K562 (cell line): Measurements from ENCODE around the gene CSKMT. TPM values are rescaled to one million over a fixed set of nuclear protein-coding genes. Genes with fewer than 3 reads are reported as not detected.
A peak's percentile ranks its signal among the peaks of the same experiment; 100 is the strongest.

ENCODE experiments used
- BRCA1 ChIP-seq, 2 experiments: fragments of 450-650 bp in 1 of 2; sonication (generic) in 1 of 2; formaldehyde crosslinking in 1 of 2; IDR thresholded peaks; 2 replicates each; pipeline versions ENCODE4 v1.5.0 to v1.6.1; 2017 to 2020; ENCODE audit warnings: mild to moderate bottlenecking in 1 of 2, missing genetic modification reagents in 1 of 2
- CCAR2 ChIP-seq: fragments of 200-400 bp; formaldehyde crosslinking; IDR thresholded peaks from 2 replicates; pipeline ENCODE4 v1.6.1; 2017; ENCODE audit warnings: mild to moderate bottlenecking, low read depth, low read length
- COPS2 ChIP-seq: fragments of 450-650 bp; conservative IDR thresholded peaks from 2 replicates; pipeline ENCODE4 v1.6.1; 2016; ENCODE audit warnings: mild to moderate bottlenecking, moderate library complexity
- FOXA1 ChIP-seq: fragments of 450-650 bp; IDR thresholded peaks from 2 replicates; pipeline ENCODE4 v1.6.1; 2016; ENCODE audit warnings: mild to moderate bottlenecking, borderline replicate concordance
- HMGN3 ChIP-seq: IDR thresholded peaks from 2 replicates; pipeline ENCODE4 v1.6.1; 2011; ENCODE audit warnings: borderline replicate concordance, low read depth, mild to moderate bottlenecking, mixed read lengths, low read length; ENCODE audit not compliant: insufficient read length; ENCODE audit errors: extremely low read depth
- KAT8 ChIP-seq: fragments of 450-650 bp; IDR thresholded peaks from 2 replicates; pipeline ENCODE4 v1.6.1; 2016; ENCODE audit warnings: low read depth, mild to moderate bottlenecking
- KDM2B ChIP-seq: fragments of 250-450 bp; sonication (Bioruptor Pico); IDR thresholded peaks from 2 replicates; pipeline ENCODE4 v1.8.0; 2021; ENCODE audit warnings: mild to moderate bottlenecking, moderate library complexity
- NONO ChIP-seq, 2 experiments: fragments of 200-400 bp in 1 of 2; fragments of 450-650 bp in 1 of 2; formaldehyde crosslinking in 1 of 2; IDR thresholded peaks; 2 replicates each; pipeline ENCODE4 v1.6.1; 2017; ENCODE audit warnings: low read depth in 2 of 2, mild to moderate bottlenecking in 2 of 2, moderate library complexity in 2 of 2, low read length in 1 of 2
- NRF1 ChIP-seq, 2 experiments: fragments of 450-650 bp; IDR thresholded peaks in 1 of 2; conservative IDR thresholded peaks in 1 of 2; 2 replicates each; pipeline ENCODE4 v1.6.1; 2014; ENCODE audit warnings: mild to moderate bottlenecking in 2 of 2
- RBM25 ChIP-seq: fragments of 200-400 bp; formaldehyde crosslinking; IDR thresholded peaks from 2 replicates; pipeline ENCODE4 v1.6.1; 2018; ENCODE audit warnings: low read length, low read depth, moderate library complexity; ENCODE audit not compliant: severe bottlenecking
- TAL1 ChIP-seq: fragments of 450-650 bp; IDR thresholded peaks from 2 replicates; pipeline ENCODE4 v1.6.1; 2016; ENCODE audit warnings: mild to moderate bottlenecking
- ZNF316 ChIP-seq: fragments of 450-650 bp; IDR thresholded peaks from 2 replicates; pipeline ENCODE4 v1.6.1; 2016
- ZNF644 ChIP-seq: fragments of 200-800 bp; sonication (Bioruptor generic); IDR thresholded peaks from 2 replicates; pipeline ENCODE4 v1.6.1; 2016; ENCODE audit warnings: low read depth, missing genetic modification characterization, missing compliant biosample characterization
- polyA plus RNA-seq, 8 experiments: library from polyadenylated mRNA; depleted of rRNA in 4 of 8; stranded (reverse) in 5 of 8; unstranded in 3 of 8; fragments of >200 nt; fragmentation: Nextera tagmentation in 2 of 8; fragmentation: Illumina TruSeq in 1 of 8; extraction: Ambion mirVana in 2 of 8; extraction: Trizol in 1 of 8; gene quantifications; 2 replicates each; pipeline versions ENCODE4 v1.2.1 to v1.2.3, GENCODE V29; 2011 to 2014; ENCODE audit warnings: inconsistent platforms in 1 of 8, missing spikeins in 1 of 8
- total RNA-seq, 7 experiments: library from RNA; depleted of rRNA in 6 of 7; stranded (reverse); fragments of >200 nt in 6 of 7; fragmentation: Illumina TruSeq in 2 of 7; extraction: Trizol in 2 of 7; gene quantifications; 2 replicates each; pipeline versions ENCODE4 v1.2.1 to v1.2.3, GENCODE V29; 2011 to 2021; ENCODE audit warnings: low replicate concordance in 1 of 7
- TF ChIP-seq, protein P1 (sequence below): fragments of 450-650 bp; IDR thresholded peaks from 2 replicates; pipeline ENCODE4 v1.6.1; 2017; ENCODE audit warnings: antibody characterized with exemption
- TF ChIP-seq, protein P2 (sequence below): sonication (generic); IDR thresholded peaks from 2 replicates; pipeline ENCODE4 v1.6.1; 2016
- TF ChIP-seq, protein P3 (sequence below): fragments of 250-450 bp; sonication (Bioruptor Pico); IDR thresholded peaks from 2 replicates; pipeline ENCODE4 v1.4.0; 2020; ENCODE audit warnings: borderline replicate concordance
- TF ChIP-seq, protein P4 (sequence below), 3 experiments: fragments of 200-800 bp in 1 of 3; fragments of 250-450 bp in 1 of 3; fragments of 450-650 bp in 1 of 3; sonication (Bioruptor Pico) in 1 of 3; sonication (Bioruptor generic) in 1 of 3; formaldehyde crosslinking in 1 of 3; IDR thresholded peaks; 2 replicates each; pipeline versions ENCODE4 v1.6.1 to v1.8.0; 2016 to 2022; ENCODE audit warnings: mild to moderate bottlenecking in 2 of 3, missing genetic modification characterization in 2 of 3, missing compliant biosample characterization in 1 of 3, moderate library complexity in 1 of 3

Gene CSKMT
- total and polyA plus RNA-seq, 9 of the 15 experiments (the other 6 are each of a cell fraction or from before 2014, with no cell fraction given), result 10.3 to 108 (median 27.2) TPM

DNA sequence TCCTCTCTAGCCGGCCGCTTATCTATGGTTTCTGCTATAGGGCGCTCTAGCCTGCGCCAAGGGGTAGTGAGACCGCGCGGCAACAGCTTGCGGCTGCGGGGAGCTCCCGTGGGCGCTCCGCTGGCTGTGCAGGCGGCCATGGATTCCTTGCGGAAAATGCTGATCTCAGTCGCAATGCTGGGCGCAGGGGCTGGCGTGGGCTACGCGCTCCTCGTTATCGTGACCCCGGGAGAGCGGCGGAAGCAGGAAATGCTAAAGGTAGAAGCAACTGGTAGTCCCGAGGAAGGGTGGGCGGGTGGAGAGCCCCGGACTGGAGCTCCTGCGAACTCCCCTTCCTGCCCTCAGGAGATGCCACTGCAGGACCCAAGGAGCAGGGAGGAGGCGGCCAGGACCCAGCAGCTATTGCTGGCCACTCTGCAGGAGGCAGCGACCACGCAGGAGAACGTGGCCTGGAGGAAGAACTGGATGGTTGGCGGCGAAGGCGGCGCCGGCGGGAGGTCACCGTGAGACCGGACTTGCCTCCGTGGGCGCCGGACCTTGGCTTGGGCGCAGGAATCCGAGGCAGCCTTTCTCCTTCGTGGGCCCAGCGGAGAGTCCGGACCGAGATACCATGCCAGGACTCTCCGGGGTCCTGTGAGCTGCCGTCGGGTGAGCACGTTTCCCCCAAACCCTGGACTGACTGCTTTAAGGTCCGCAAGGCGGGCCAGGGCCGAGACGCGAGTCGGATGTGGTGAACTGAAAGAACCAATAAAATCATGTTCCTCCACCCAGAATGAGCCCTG, 6.7 kb downstream of the CSKMT start, which contains the start of the genes LBHD1 and UQCC3 (continued):
- TF ChIP-seq, protein P1, sequence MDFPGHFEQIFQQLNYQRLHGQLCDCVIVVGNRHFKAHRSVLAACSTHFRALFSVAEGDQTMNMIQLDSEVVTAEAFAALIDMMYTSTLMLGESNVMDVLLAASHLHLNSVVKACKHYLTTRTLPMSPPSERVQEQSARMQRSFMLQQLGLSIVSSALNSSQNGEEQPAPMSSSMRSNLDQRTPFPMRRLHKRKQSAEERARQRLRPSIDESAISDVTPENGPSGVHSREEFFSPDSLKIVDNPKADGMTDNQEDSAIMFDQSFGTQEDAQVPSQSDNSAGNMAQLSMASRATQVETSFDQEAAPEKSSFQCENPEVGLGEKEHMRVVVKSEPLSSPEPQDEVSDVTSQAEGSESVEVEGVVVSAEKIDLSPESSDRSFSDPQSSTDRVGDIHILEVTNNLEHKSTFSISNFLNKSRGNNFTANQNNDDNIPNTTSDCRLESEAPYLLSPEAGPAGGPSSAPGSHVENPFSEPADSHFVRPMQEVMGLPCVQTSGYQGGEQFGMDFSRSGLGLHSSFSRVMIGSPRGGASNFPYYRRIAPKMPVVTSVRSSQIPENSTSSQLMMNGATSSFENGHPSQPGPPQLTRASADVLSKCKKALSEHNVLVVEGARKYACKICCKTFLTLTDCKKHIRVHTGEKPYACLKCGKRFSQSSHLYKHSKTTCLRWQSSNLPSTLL, result peak; percentile 79
- TF ChIP-seq, protein P2, sequence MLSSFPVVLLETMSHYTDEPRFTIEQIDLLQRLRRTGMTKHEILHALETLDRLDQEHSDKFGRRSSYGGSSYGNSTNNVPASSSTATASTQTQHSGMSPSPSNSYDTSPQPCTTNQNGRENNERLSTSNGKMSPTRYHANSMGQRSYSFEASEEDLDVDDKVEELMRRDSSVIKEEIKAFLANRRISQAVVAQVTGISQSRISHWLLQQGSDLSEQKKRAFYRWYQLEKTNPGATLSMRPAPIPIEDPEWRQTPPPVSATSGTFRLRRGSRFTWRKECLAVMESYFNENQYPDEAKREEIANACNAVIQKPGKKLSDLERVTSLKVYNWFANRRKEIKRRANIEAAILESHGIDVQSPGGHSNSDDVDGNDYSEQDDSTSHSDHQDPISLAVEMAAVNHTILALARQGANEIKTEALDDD, result no peak
- TF ChIP-seq NRF1 (conservative IDR thresholded peaks at IDR 0.05 in 1 of 2, IDR thresholded peaks at IDR 0.05 in 1 of 2) (peak; percentile 75 to 76), COPS2 (no peak), KAT8 (no peak), NONO (IDR thresholded peaks at IDR 0.05; ENCODE audit: low read depth in 2 of 2, low read length in 1 of 2) (peak in 1 of 2 experiments; percentile 23; a peak in 1 of 4 replicates), ZNF644 (tag) (0 out of 2 replicates have a peak, but pooled peaks have one; percentile 44), RBM25 (no peak), HMGN3 (peak; percentile 64), FOXA1 (no peak), TAL1 (no peak), BRCA1 (IDR thresholded peaks at IDR 0.05) (no peak), BRCA1 (CRISPR knock-in tag; IDR thresholded peaks at IDR 0.05) (no peak), KDM2B (CRISPR knock-in tag) (no peak), ZNF316 (0 out of 2 replicates have a peak, but pooled peaks have one; percentile 42), CCAR2 (no peak)
- TF ChIP-seq, protein P3, sequence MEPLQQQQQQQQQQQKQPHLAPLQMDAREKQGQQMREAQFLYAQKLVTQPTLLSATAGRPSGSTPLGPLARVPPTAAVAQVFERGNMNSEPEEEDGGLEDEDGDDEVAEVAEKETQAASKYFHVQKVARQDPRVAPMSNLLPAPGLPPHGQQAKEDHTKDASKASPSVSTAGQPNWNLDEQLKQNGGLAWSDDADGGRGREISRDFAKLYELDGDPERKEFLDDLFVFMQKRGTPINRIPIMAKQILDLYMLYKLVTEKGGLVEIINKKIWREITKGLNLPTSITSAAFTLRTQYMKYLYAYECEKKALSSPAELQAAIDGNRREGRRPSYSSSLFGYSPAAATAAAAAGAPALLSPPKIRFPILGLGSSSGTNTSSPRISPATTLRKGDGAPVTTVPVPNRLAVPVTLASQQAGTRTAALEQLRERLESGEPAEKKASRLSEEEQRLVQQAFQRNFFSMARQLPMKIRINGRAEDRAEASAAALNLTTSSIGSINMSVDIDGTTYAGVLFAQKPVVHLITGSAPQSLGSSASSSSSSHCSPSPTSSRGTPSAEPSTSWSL, result peak; percentile 19; the same call in 1 of the 2 replicates
- TF ChIP-seq, protein P4, sequence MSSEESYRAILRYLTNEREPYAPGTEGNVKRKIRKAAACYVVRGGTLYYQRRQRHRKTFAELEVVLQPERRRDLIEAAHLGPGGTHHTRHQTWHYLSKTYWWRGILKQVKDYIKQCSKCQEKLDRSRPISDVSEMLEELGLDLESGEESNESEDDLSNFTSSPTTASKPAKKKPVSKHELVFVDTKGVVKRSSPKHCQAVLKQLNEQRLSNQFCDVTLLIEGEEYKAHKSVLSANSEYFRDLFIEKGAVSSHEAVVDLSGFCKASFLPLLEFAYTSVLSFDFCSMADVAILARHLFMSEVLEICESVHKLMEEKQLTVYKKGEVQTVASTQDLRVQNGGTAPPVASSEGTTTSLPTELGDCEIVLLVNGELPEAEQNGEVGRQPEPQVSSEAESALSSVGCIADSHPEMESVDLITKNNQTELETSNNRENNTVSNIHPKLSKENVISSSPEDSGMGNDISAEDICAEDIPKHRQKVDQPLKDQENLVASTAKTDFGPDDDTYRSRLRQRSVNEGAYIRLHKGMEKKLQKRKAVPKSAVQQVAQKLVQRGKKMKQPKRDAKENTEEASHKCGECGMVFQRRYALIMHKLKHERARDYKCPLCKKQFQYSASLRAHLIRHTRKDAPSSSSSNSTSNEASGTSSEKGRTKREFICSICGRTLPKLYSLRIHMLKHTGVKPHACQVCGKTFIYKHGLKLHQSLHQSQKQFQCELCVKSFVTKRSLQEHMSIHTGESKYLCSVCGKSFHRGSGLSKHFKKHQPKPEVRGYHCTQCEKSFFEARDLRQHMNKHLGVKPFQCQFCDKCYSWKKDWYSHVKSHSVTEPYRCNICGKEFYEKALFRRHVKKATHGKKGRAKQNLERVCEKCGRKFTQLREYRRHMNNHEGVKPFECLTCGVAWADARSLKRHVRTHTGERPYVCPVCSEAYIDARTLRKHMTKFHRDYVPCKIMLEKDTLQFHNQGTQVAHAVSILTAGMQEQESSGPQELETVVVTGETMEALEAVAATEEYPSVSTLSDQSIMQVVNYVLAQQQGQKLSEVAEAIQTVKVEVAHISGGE (CRISPR knock-in tag; IDR thresholded peaks at IDR 0.05), result peak in 1 of 3 experiments; percentile 77; a peak in 2 of 6 replicates
